NCI-H2227 (cell line): Measurements from ENCODE around the gene FGD4.
A peak's percentile ranks its signal among the peaks of the same experiment; 100 is the strongest.

Source experiments
- DNase-seq: peaks from one replicate; lab custom pipeline; 2025; ENCODE audit not compliant: unreplicated experiment; lab: John Stamatoyannopoulos, UW

The FGD4 gene

DNA sequence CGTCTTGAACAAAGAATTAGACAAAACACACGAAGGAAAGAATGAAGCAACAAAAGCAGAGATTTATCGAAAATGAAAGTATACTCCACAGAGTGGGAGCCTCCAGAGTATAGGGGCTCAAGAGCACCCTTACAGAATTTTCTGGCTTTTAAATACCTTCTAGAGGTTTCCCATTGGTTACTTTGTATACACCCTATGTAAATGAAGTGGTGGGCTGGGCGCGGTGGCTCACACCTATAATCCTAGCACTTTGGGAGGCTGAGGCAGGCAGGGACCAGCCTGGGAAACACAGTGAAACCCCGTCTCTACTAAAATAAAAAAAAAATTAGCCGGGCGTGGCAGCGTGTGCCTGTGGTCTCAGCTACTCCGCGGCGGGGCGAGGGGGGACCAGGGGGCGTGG is 266.7 kb downstream of the FGD4 start:
- DNase-seq = no peak

DNA sequence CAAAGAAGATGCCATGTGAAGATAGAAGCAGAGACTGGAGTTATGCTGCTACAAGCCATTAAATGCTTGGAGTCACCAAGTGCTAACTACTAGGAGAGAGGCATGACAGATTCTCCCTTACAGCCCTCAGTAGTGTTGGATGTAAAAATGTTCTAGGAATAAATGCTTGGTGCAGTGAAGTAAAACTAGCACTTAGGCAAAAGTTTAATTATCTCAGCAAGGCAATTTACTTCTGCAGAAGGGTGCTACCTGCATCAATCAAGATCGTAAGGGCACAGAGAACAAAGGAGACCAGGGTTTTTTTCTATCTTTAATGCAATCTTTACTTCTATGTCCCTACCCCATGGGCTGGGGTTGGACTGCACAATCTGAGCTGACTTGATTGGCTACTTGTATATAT is 270.2 kb downstream of the FGD4 start:
- DNase-seq = no peak

DNA sequence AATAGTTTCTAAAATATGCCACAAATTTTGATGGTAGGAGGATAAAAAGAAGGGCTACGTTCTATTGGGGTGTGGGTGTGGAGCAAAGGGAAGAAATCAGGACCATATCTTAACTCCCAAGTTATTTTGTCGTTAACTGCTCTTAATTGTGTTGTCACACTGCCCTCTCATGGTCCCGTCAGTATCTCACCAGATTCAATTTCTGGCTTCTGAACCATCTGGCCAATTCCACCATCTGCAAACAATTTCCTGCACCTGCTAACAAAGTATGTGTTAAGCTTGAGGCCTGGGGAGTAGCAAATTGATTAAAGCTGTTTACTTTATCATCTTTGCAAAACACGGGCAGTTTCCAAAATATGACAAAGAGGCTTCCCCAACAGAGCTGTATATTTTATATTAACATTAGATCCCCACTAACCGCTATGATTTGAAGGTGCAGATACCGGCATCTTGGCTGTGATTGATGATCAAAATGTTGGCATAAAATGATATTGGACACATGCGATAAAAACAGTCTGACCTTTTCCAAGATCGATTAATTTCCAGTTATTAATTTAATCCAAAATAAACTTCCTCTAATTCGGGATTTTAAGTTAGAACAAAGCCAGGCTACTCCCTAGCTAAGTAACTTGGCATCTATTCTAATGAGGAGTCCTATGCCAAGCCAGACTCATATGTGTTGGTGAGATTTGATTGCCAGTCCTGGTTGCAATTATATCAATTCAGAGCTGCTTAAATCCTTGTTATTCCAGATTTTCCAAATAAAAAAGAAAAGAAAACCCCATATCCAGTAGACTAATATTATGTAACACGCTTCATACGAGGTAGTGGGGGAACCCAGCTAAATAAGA is 272.8 kb downstream of the FGD4 start:
- DNase-seq = peak; percentile 67

DNA sequence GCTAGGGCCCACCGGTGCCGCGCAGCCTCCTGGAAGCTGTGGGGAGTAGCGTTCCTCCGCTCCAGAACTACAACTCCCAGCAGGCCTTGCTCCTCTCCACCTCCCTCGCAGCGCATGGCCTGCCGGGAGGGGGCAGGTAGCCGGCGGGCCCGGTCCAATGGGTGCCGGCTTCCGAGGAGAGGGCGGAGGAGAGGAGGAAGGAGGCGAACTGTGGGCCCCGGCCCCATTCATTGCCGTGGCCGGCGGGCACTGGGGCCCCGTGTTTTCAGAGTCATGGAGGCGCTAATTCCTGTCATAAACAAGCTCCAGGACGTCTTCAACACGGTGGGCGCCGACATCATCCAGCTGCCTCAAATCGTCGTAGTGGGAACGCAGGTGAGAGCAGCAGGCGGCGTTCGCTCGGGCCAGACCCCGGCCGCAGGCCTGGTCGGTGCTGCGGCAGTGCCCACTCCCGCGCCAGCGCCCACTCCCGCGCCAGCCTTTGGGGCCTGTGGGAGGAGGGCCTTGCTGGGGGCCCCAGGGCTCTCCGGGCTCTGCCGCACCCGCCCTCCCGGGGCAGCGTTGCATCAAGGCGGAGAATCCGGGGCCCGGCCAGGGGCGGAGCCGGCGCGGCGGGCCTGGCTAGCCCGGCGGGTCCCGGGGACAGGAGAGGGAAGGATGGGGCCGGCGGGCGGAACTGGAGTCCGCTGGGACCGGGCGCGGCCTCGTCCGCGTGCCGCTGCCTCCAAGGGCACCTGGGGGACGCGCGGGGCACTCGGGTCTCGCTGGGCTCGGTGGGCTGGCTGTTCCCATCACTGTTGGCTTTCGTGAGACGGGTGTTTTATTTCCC is 279.9 kb downstream of the FGD4 start, which contains the start of gene DNM1L:
DNM1L (plus strand) TSS at position 211 of the 829 bp plus-strand sequence; CDS start at position 274, 63 bp downstream.
- peak; percentile 96 for DNase-seq

DNA sequence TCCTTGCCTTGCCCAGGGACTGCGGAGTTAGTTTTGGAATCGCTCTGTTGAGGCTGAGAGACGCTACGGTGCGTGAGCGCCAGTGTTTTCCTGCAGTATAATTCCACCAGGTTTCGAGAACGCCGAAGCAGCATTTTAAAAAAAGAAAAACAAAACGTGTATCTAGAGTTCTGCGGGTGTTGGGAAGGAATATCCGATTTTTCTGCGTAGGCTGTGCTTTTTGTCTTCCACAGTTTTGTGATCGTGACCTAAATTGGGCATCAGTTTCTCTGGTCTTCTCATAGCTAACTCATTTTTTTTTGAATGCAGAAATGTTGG is 280.5 kb downstream of the FGD4 start:
- DNase-seq = no peak

DNA sequence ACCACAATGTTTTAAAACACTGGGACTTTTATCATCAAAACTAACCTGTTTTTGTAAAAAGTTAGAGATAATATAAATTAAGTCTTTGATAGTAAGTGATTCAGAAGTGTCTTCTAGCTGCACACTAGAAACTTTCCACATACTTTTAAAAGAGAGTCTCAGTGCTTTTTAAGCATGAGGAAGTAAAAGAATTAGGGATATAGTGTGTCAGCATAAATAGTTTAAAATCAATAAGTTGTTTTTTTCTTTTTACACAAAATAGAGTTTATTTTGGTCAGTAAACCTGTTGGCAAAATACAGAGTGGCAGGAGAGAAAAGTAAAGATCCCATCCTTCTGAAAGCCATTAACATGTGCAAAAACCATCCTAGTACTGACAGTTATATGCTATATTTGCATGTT is 281.4 kb downstream of the FGD4 start:
- no peak for DNase-seq

DNA sequence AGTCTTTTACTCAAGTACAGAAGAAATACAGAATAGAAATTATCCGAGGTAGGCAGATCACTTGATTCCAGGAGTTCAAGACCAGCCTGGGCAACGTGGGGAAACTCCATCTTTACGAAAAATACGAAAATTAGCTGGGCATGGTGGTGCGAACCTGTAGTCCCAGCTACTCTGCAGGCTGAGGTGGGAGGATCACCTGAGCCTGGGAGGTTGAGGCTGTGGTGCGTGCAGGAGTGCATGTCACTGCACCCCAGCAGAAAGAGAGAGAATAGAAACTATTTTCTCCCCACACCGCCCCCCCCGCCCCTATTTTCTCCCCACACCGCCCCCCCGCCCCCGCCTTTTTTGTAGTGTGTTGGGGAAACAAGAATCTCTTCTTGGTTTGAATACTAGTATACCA is 281.9 kb downstream of the FGD4 start:
- no peak for DNase-seq

DNA sequence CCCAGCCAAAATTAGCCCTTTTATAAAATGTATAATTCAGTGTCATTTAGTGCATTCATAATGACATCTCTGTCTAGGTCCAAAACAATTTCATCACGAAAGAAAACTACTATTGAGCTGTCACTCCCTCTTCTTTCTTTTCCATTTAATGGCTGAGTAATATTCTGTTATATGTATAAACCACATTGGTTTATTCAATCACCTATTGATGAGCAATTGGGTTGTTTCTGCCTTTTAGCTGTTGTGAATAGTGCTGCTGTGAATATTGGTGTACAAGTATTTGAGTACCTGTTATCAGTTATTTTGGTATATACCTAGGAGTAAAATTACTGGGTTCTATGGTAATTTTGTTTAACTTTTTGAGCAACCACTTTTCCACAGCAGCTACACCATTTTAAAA is 287.0 kb downstream of the FGD4 start:
- no peak for DNase-seq

DNA sequence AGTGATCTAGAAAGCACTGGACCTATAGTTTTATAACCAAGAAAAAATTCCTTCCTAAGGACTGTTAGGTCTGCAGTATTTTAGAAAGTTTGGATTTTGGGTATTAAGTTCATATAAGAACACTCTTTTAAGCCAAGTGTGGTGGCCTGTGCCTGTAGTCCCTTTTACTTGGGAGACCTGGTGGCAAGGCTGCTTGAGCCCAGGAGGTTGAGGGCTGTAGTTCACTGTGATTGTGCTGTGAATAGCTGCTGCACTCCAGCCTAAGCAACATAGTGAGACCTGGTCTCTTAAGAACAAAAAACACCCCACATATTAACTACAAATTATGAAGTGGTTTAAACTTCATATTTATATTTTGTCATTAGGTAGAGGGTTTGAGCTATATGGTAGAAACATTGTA is 289.4 kb downstream of the FGD4 start:
- no peak for DNase-seq

DNA sequence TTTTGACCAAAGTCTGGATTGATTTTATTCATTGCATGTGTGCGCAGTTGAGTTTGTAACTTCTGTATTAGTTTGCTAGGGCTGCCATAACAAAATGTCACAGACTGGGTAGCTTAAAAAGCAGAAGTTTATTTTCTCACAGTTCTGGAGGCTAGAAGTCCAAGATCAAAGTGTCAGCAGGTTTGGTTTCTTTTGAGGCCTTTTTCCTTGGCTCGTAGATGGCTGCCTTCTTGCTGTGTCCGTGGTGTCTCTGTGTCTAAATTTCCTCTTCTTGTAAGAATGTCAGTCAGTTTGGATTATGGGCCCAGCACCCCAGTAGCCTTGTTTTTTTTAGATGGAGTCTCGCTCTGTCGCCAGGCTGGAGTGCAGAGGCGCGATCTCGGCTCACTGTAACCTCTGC is 291.6 kb downstream of the FGD4 start:
- no peak for DNase-seq

DNA sequence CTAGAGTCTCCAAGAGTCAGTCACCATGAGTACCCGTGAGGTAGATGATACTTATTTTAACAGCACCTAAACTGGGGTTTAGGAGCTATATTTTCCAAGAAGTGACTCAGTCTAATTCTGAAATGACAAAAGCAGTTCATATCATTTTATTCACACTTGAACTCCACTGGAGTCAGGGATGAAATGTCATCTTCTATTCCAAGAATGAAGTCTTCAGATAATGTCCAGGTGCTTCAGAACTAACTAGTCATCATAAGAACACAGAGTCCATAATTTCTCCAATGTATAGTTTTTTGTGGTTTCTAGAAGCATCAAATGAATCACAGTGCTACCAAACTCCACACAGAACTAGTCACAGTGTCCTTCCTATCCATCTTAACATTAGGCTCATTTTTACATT is 293.0 kb downstream of the FGD4 start:
- no peak for DNase-seq

DNA sequence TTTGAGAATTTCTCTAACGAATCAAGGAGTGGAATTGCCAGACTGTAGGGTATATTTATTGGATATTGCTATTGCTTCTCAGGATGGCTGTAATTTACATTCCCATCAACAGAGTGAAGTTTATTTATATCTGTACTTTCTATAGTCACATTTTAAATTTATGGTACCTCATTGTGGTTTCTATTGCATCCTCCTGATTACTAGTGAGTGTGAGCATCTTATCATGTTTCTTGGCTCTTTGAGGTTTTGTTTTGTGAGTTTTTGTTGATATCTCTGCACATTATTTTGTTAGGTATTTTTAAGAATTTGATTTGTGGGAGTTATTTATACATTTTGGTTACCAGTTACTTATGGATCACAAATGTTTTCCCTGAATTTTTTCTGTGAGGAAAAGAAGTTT is 293.7 kb downstream of the FGD4 start:
- DNase-seq = no peak
